ENCODE measurements around the gene CARS2.

DNA sequence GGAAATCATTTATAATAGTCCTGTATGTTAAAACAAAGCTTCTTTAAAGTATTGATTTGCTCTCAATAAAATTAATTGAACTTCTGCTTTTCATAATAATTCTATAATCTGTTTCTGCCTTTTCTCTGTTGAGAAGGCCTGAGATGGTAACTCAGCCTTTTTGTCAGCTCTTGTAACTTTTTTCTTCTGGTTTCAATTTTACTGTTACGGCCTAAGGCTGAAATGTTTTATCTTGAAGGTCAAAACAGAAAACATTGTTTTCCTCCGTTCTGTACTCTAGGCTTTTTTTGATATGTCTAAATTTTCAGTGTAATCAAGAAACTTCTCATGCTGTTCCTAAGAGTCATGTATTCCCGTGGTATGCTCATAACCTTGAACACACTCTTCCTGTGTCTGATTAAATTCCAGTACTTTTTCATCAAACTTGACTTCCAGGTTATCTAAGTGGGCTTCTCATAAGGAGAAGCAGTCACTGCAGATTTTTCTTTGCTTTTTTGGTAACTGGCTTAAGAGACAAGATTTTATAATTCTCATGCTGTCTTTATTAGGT lies 98.2 kb downstream of the CARS2 start:
- TF ChIP-seq POLR2A (IDR thresholded peaks at IDR 0.05; ENCODE audit: low read depth, low read length) (no peak), POLR2AphosphoS5 (IDR thresholded peaks at IDR 0.05; ENCODE audit: low read depth, low read length) (no peak), SPI1 (IDR thresholded peaks at IDR 0.05; ENCODE audit: low read depth, low read length) (no peak)

Measured in GM12891 (cell line).